HEK293 (cell line): ENCODE measurements around the gene TLE6.
A peak's percentile ranks its signal among the peaks of the same experiment; 100 is the strongest.

Experiments used
- KLF16 ChIP-seq: fragments of 450-650 bp; formaldehyde crosslinking; IDR thresholded peaks from 2 replicates; pipeline ENCODE4 v1.5.1; 2017; ENCODE audit warnings: missing biosample characterization, missing genetic modification characterization
- SCRT1 ChIP-seq: fragments of 450-650 bp; formaldehyde crosslinking; IDR thresholded peaks from 2 replicates; pipeline ENCODE4 v1.5.1; 2016; ENCODE audit warnings: missing biosample characterization, missing genetic modification characterization, borderline replicate concordance
- SETDB1 ChIP-seq: IDR thresholded peaks from one replicate; pipeline ENCODE4 v1.6.1; 2017; ENCODE audit warnings: mild to moderate bottlenecking, low read length, moderate library complexity, mixed read lengths; ENCODE audit not compliant: insufficient read length
- YY2 ChIP-seq: fragments of 450-650 bp; formaldehyde crosslinking; IDR thresholded peaks from 2 replicates; pipeline ENCODE4 v1.5.1; 2016; ENCODE audit warnings: missing biosample characterization, missing genetic modification characterization
- ZBTB20 ChIP-seq: fragments of 450-650 bp; formaldehyde crosslinking; IDR thresholded peaks from 2 replicates; pipeline ENCODE4 v1.5.1; 2016; ENCODE audit warnings: missing biosample characterization, missing genetic modification characterization
- ZBTB21 ChIP-seq: fragments of 450-650 bp; formaldehyde crosslinking; IDR thresholded peaks from 2 replicates; pipeline ENCODE4 v1.5.1; 2017; ENCODE audit warnings: missing biosample characterization, missing genetic modification characterization
- ZBTB7A ChIP-seq: fragments of 450-650 bp; formaldehyde crosslinking; IDR thresholded peaks from 2 replicates; pipeline ENCODE4 v1.5.1; 2016; ENCODE audit warnings: low read depth, missing biosample characterization, missing genetic modification characterization
- ZNF10 ChIP-seq: fragments of 450-650 bp; formaldehyde crosslinking; IDR thresholded peaks from 2 replicates; pipeline ENCODE4 v1.5.1; 2017; ENCODE audit warnings: missing biosample characterization, missing genetic modification characterization
- ZNF146 ChIP-seq: fragments of 450-650 bp; formaldehyde crosslinking; IDR thresholded peaks from 2 replicates; pipeline ENCODE4 v1.5.1; 2016; ENCODE audit warnings: missing biosample characterization, missing genetic modification characterization
- ZNF157 ChIP-seq: fragments of 450-650 bp; formaldehyde crosslinking; IDR thresholded peaks from 2 replicates; pipeline ENCODE4 v1.5.1; 2016; ENCODE audit warnings: missing biosample characterization, missing genetic modification characterization
- ZNF311 ChIP-seq: fragments of 450-650 bp; formaldehyde crosslinking; IDR thresholded peaks from 2 replicates; pipeline ENCODE4 v1.5.1; 2017; ENCODE audit warnings: missing biosample characterization, missing genetic modification characterization, borderline replicate concordance
- ZNF366 ChIP-seq: fragments of 450-650 bp; formaldehyde crosslinking; conservative IDR thresholded peaks from 2 replicates; pipeline ENCODE4 v1.5.1; 2016; ENCODE audit warnings: missing biosample characterization, missing genetic modification characterization
- ZNF404 ChIP-seq: fragments of 450-650 bp; formaldehyde crosslinking; IDR thresholded peaks from 2 replicates; pipeline ENCODE4 v1.5.1; 2017; ENCODE audit warnings: missing biosample characterization, missing genetic modification characterization
- ZNF426 ChIP-seq: fragments of 450-650 bp; formaldehyde crosslinking; IDR thresholded peaks from 2 replicates; pipeline ENCODE4 v1.5.1; 2017; ENCODE audit warnings: missing biosample characterization, missing genetic modification characterization, mild to moderate bottlenecking, inconsistent platforms, moderate library complexity
- ZNF48 ChIP-seq: fragments of 450-650 bp; formaldehyde crosslinking; IDR thresholded peaks from 2 replicates; pipeline ENCODE4 v1.5.1; 2016; ENCODE audit warnings: missing biosample characterization, missing genetic modification characterization
- ZNF558 ChIP-seq: fragments of 450-650 bp; formaldehyde crosslinking; IDR thresholded peaks from 2 replicates; pipeline ENCODE4 v1.5.1; 2016; ENCODE audit warnings: missing biosample characterization, missing genetic modification characterization
- ZNF624 ChIP-seq: fragments of 450-650 bp; formaldehyde crosslinking; IDR thresholded peaks from 2 replicates; pipeline ENCODE4 v1.5.1; 2017; ENCODE audit warnings: missing biosample characterization, missing genetic modification characterization
- ZNF626 ChIP-seq: fragments of 450-650 bp; sonication (Bioruptor Pico); formaldehyde crosslinking; IDR thresholded peaks from 2 replicates; pipeline ENCODE4 v1.5.1; 2018; ENCODE audit warnings: missing biosample characterization, missing genetic modification characterization, inconsistent platforms
- ZSCAN30 ChIP-seq: fragments of 450-650 bp; IDR thresholded peaks from 2 replicates; pipeline ENCODE4 v1.5.1; 2018; ENCODE audit warnings: missing biosample characterization, mild to moderate bottlenecking, missing genetic modification characterization, moderate library complexity
- TF ChIP-seq, protein P1 (sequence below): fragments of 450-650 bp; formaldehyde crosslinking; IDR thresholded peaks from 2 replicates; pipeline ENCODE4 v1.5.1; 2016; ENCODE audit warnings: missing biosample characterization, missing genetic modification characterization
- TF ChIP-seq, protein P2 (sequence below): fragments of 450-650 bp; formaldehyde crosslinking; IDR thresholded peaks from 2 replicates; pipeline ENCODE4 v1.5.1; 2017; ENCODE audit warnings: missing biosample characterization, missing genetic modification characterization
- TF ChIP-seq, protein P3 (sequence below): fragments of 450-650 bp; formaldehyde crosslinking; IDR thresholded peaks from 2 replicates; pipeline ENCODE4 v1.5.1; 2016; ENCODE audit warnings: missing biosample characterization, missing genetic modification characterization
- TF ChIP-seq, protein P4 (sequence below): fragments of 450-650 bp; formaldehyde crosslinking; IDR thresholded peaks from 2 replicates; pipeline ENCODE4 v1.5.1; 2016; ENCODE audit warnings: missing biosample characterization, missing genetic modification characterization
- TF ChIP-seq, protein P5 (sequence below): fragments of 450-650 bp; IDR thresholded peaks from 2 replicates; pipeline ENCODE4 v1.5.1; 2018; ENCODE audit warnings: missing biosample characterization, missing genetic modification characterization
- TF ChIP-seq, protein P6 (sequence below): fragments of 450-650 bp; formaldehyde crosslinking; IDR thresholded peaks from 2 replicates; pipeline ENCODE4 v1.5.1; 2016; ENCODE audit warnings: missing biosample characterization, missing genetic modification characterization, borderline replicate concordance
- TF ChIP-seq, protein P7 (sequence below): fragments of 450-650 bp; formaldehyde crosslinking; IDR thresholded peaks from 2 replicates; pipeline ENCODE4 v1.5.1; 2016; ENCODE audit warnings: missing biosample characterization, missing genetic modification characterization

TLE6 gene

DNA sequence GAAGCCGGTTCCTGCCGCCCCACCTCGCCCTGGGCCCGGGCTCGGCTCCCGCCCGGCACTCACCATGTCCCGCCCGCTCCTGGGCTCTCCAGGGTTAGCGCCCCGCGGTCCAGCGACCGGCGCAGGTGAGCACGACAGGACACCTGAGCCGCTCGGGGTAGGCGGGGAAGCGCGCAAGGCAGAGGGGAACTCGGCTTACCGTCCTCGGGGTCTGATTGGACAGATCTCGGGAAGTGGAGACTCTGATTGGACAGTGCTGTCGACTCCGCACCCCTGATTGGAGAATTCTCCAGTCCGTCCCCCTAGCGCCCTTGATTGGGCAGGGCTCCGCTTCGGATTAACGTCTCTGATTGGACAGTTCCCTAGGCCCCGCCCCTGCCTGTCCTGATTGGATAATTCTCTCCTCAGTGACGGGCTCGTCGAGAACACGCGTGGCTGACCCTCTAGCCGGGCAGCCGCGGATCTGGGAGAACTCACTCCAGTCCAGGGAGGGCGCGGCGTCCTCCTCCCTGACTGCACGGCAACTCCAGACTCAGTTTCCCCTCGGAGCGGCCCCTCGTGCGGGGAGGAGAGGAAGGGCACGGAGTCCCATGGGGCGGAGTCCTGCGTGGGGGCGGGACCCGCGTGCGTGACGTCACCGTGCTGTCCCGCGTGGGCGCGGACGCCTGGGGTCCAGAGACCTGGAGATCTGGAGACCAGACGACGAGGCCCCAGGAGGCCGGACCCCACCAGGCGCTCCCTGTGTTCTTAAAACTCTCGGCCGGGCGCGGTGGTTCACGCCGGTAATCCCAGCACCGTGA, 32.4 kb upstream of the TLE6 start, which contains the start of gene ZNF77 (continued):
- TF ChIP-seq SETDB1 (no peak), ZNF48 (no peak), KLF16 (tag by site-specific recombination) (peak; percentile 88), ZNF558 (tag by site-specific recombination) (no peak), ZSCAN30 (peak; percentile 93), ZNF311 (tag by site-specific recombination) (no peak), ZNF146 (tag by site-specific recombination) (peak; percentile 40; the same call in 1 of the 2 replicates), ZNF366 (tag by site-specific recombination) (no peak), ZNF404 (tag by site-specific recombination) (no peak), YY2 (tag by site-specific recombination) (peak; percentile 65), ZBTB7A (peak; percentile 57; the same call in 1 of the 2 replicates), ZNF10 (no peak), ZNF624 (tag by site-specific recombination) (no peak), SCRT1 (tag by site-specific recombination) (no peak), ZBTB21 (peak; percentile 94), ZNF426 (tag by site-specific recombination) (no peak), ZNF626 (no peak), ZNF157 (tag by site-specific recombination) (no peak), ZBTB20 (tag by site-specific recombination) (peak; percentile 94)
- TF ChIP-seq, protein P1, sequence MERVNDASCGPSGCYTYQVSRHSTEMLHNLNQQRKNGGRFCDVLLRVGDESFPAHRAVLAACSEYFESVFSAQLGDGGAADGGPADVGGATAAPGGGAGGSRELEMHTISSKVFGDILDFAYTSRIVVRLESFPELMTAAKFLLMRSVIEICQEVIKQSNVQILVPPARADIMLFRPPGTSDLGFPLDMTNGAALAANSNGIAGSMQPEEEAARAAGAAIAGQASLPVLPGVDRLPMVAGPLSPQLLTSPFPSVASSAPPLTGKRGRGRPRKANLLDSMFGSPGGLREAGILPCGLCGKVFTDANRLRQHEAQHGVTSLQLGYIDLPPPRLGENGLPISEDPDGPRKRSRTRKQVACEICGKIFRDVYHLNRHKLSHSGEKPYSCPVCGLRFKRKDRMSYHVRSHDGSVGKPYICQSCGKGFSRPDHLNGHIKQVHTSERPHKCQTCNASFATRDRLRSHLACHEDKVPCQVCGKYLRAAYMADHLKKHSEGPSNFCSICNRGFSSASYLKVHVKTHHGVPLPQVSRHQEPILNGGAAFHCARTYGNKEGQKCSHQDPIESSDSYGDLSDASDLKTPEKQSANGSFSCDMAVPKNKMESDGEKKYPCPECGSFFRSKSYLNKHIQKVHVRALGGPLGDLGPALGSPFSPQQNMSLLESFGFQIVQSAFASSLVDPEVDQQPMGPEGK (tag by site-specific recombination) = peak; percentile 76; the same call in 1 of the 2 replicates
- TF ChIP-seq, protein P2, sequence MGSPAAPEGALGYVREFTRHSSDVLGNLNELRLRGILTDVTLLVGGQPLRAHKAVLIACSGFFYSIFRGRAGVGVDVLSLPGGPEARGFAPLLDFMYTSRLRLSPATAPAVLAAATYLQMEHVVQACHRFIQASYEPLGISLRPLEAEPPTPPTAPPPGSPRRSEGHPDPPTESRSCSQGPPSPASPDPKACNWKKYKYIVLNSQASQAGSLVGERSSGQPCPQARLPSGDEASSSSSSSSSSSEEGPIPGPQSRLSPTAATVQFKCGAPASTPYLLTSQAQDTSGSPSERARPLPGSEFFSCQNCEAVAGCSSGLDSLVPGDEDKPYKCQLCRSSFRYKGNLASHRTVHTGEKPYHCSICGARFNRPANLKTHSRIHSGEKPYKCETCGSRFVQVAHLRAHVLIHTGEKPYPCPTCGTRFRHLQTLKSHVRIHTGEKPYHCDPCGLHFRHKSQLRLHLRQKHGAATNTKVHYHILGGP = no peak
- TF ChIP-seq, protein P3, sequence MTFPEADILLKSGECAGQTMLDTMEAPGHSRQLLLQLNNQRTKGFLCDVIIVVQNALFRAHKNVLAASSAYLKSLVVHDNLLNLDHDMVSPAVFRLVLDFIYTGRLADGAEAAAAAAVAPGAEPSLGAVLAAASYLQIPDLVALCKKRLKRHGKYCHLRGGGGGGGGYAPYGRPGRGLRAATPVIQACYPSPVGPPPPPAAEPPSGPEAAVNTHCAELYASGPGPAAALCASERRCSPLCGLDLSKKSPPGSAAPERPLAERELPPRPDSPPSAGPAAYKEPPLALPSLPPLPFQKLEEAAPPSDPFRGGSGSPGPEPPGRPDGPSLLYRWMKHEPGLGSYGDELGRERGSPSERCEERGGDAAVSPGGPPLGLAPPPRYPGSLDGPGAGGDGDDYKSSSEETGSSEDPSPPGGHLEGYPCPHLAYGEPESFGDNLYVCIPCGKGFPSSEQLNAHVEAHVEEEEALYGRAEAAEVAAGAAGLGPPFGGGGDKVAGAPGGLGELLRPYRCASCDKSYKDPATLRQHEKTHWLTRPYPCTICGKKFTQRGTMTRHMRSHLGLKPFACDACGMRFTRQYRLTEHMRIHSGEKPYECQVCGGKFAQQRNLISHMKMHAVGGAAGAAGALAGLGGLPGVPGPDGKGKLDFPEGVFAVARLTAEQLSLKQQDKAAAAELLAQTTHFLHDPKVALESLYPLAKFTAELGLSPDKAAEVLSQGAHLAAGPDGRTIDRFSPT (tag by site-specific recombination) = no peak
- TF ChIP-seq, protein P4, sequence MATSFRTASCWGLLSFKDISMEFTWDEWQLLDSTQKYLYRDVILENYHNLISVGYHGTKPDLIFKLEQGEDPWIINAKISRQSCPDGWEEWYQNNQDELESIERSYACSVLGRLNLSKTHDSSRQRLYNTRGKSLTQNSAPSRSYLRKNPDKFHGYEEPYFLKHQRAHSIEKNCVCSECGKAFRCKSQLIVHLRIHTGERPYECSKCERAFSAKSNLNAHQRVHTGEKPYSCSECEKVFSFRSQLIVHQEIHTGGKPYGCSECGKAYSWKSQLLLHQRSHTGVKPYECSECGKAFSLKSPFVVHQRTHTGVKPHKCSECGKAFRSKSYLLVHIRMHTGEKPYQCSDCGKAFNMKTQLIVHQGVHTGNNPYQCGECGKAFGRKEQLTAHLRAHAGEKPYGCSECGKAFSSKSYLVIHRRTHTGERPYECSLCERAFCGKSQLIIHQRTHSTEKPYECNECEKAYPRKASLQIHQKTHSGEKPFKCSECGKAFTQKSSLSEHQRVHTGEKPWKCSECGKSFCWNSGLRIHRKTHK = no peak
- TF ChIP-seq, protein P5, sequence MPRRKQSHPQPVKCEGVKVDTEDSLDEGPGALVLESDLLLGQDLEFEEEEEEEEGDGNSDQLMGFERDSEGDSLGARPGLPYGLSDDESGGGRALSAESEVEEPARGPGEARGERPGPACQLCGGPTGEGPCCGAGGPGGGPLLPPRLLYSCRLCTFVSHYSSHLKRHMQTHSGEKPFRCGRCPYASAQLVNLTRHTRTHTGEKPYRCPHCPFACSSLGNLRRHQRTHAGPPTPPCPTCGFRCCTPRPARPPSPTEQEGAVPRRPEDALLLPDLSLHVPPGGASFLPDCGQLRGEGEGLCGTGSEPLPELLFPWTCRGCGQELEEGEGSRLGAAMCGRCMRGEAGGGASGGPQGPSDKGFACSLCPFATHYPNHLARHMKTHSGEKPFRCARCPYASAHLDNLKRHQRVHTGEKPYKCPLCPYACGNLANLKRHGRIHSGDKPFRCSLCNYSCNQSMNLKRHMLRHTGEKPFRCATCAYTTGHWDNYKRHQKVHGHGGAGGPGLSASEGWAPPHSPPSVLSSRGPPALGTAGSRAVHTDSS = peak; percentile 56
- TF ChIP-seq, protein P6, sequence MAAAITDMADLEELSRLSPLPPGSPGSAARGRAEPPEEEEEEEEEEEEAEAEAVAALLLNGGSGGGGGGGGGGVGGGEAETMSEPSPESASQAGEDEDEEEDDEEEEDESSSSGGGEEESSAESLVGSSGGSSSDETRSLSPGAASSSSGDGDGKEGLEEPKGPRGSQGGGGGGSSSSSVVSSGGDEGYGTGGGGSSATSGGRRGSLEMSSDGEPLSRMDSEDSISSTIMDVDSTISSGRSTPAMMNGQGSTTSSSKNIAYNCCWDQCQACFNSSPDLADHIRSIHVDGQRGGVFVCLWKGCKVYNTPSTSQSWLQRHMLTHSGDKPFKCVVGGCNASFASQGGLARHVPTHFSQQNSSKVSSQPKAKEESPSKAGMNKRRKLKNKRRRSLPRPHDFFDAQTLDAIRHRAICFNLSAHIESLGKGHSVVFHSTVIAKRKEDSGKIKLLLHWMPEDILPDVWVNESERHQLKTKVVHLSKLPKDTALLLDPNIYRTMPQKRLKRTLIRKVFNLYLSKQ (tag by site-specific recombination) = no peak
- TF ChIP-seq, protein P7, sequence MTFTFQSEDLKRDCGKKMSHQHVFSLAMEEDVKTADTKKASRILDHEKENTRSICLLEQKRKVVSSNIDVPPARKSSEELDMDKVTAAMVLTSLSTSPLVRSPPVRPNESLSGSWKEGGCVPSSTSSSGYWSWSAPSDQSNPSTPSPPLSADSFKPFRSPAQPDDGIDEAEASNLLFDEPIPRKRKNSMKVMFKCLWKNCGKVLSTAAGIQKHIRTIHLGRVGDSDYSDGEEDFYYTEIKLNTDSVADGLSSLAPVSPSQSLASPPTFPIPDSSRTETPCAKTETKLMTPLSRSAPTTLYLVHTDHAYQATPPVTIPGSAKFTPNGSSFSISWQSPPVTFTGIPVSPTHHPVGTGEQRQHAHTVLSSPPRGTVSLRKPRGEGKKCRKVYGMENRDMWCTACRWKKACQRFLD (tag by site-specific recombination) = no peak
